Keratinocyte (primary cell): Measurements from ENCODE around the gene PTGES3. TPM values are rescaled to one million over a fixed set of nuclear protein-coding genes. Genes with fewer than 3 reads are reported as not detected.

ENCODE experiments used
- DNase-seq: peaks from one replicate; pipeline ENCODE4 v3.0.0-alpha.2; 2011; ENCODE audit warnings: low read depth, missing footprints, low spot score
- FAIRE-seq: peaks from 2 replicates; lab custom pipeline; 2011; peaks lifted over from hg19 to GRCh38; lab: Jason Lieb, UNC
- H2AFZ ChIP-seq: 2 replicates; pipeline ENCODE4 v1.6.0; 2012; ENCODE audit warnings: low read length, control low read depth, inconsistent platforms; ENCODE audit not compliant: control insufficient read depth
- H3K27ac ChIP-seq: 2 replicates; pipeline ENCODE4 v1.5.1; 2011; ENCODE audit warnings: low read length; ENCODE audit not compliant: control insufficient read depth, insufficient read depth
- H3K27me3 ChIP-seq: 3 replicates; pipeline ENCODE4 v1.6.0; 2011; ENCODE audit warnings: low read length; ENCODE audit not compliant: control insufficient read depth, insufficient read depth; ENCODE audit errors: extremely low read depth
- H3K36me3 ChIP-seq, 2 experiments: 2 replicates in 1 of 2; 3 replicates in 1 of 2; pipeline ENCODE4 v1.5.1; 2011; ENCODE audit warnings: low read length in 2 of 2, mild to moderate bottlenecking in 1 of 2; ENCODE audit not compliant: control insufficient read depth in 2 of 2, insufficient read depth in 2 of 2; ENCODE audit errors: extremely low read depth in 1 of 2
- H3K4me1 ChIP-seq: 3 replicates; pipeline ENCODE4 v1.5.1; 2011; ENCODE audit warnings: low read length; ENCODE audit not compliant: control insufficient read depth, insufficient read depth; ENCODE audit errors: extremely low read depth
- H3K4me2 ChIP-seq: 3 replicates; pipeline ENCODE4 v1.6.0; 2011; ENCODE audit warnings: low read depth, low read length; ENCODE audit not compliant: control insufficient read depth, insufficient read depth; ENCODE audit errors: extremely low read depth
- H3K4me3 ChIP-seq, 3 experiments: fragments of 200-600 bp in 1 of 3; sonication (generic) in 1 of 3; 2 replicates in 2 of 3; 3 replicates in 1 of 3; pipeline ENCODE4 v1.5.1; 2011 to 2016; ENCODE audit warnings: low read length in 3 of 3, mild to moderate bottlenecking in 3 of 3, control low read depth in 2 of 3, inconsistent platforms in 1 of 3, low read depth in 1 of 3, mixed read lengths in 1 of 3, mixed run types in 1 of 3, moderate library complexity in 1 of 3; ENCODE audit not compliant: control insufficient read depth in 2 of 3, insufficient read depth in 2 of 3; ENCODE audit errors: extremely low read depth in 1 of 3
- H3K79me2 ChIP-seq: 2 replicates; pipeline ENCODE4 v1.6.0; 2012; ENCODE audit warnings: low read length; ENCODE audit not compliant: control insufficient read depth, insufficient read depth
- H3K9ac ChIP-seq: 3 replicates; pipeline ENCODE4 v1.6.0; 2011; ENCODE audit warnings: low read length; ENCODE audit not compliant: control insufficient read depth, insufficient read depth; ENCODE audit errors: extremely low read depth
- H3K9me1 ChIP-seq: 3 replicates; pipeline ENCODE4 v1.6.0; 2011; ENCODE audit warnings: low read length; ENCODE audit not compliant: control insufficient read depth, insufficient read depth; ENCODE audit errors: extremely low read depth
- H3K9me3 ChIP-seq: 2 replicates; pipeline ENCODE4 v1.5.1; 2012; ENCODE audit warnings: low read depth, low read length; ENCODE audit not compliant: control insufficient read depth
- H4K20me1 ChIP-seq: 3 replicates; pipeline ENCODE4 v1.6.0; 2011; ENCODE audit warnings: low read length; ENCODE audit not compliant: control insufficient read depth, insufficient read depth; ENCODE audit errors: extremely low read depth
- CTCF ChIP-seq, 3 experiments: IDR thresholded peaks in 1 of 3; conservative IDR thresholded peaks in 1 of 3; optimal IDR thresholded peaks in 1 of 3; 2 replicates in 2 of 3; 3 replicates in 1 of 3; pipeline versions ENCODE3 to v1.5.1; 2011; ENCODE audit warnings: low read length in 3 of 3, mild to moderate bottlenecking in 3 of 3, moderate library complexity in 2 of 3, control low read depth in 1 of 3, inconsistent platforms in 1 of 3; ENCODE audit not compliant: insufficient read depth in 2 of 3; ENCODE audit errors: extremely low read depth in 1 of 3
- EZH2 ChIP-seq: IDR thresholded peaks from one replicate; pipeline ENCODE4 v1.6.1; 2012; ENCODE audit warnings: inconsistent platforms, mild to moderate bottlenecking, low read length, moderate library complexity
- dilution Hi-C: fragments of 300-500 bp; cut with MboI; formaldehyde crosslinking; loops from one replicate; pipeline ENCODE4 v1.7.0; 2020; ENCODE audit warnings: low sequenced_read_pairs; ENCODE audit not compliant: extremely low pct_ligation_motif_present
- polyA plus RNA-seq, 5 experiments: library from polyadenylated mRNA; depleted of rRNA in 3 of 5; stranded (reverse) in 3 of 5; stranded (forward) in 1 of 5; unstranded in 1 of 5; fragments of >200 nt; gene quantifications; 1 replicate in 1 of 5; 2 replicates in 3 of 5; 3 replicates in 1 of 5; pipeline versions ENCODE4 v1.2.1 to v1.2.3, GENCODE V29; 2011 to 2012; ENCODE audit warnings: missing spikeins in 2 of 5, low read depth in 1 of 5, low replicate concordance in 1 of 5

Gene PTGES3
- polyA plus RNA-seq, 1 donor (not counting 4 experiments of a cell fraction or from before 2014, with no cell fraction given) = 136 TPM

GRCh38 chr12:56699020-56699661, 11.1 kb upstream of the PTGES3 start:
- H3K27me3 ChIP-seq = no peaks in the 10 kb centered on the region
- H3K9me3 ChIP-seq = no peaks in the 10 kb centered on the region
- H3K9me1 ChIP-seq = no peaks in the 10 kb centered on the region
- H4K20me1 ChIP-seq = no peaks in the 10 kb centered on the region
- no peaks in the 10 kb centered on the region for H3K79me2 ChIP-seq
- no peak for DNase-seq
- no peaks in the 10 kb centered on the region for H3K4me1 ChIP-seq
- H3K4me3 ChIP-seq = no peak overlapping the region
- TF ChIP-seq CTCF (optimal IDR thresholded peaks at IDR 0.05 in 1 of 3, IDR thresholded peaks at IDR 0.05 in 1 of 3, conservative IDR thresholded peaks at IDR 0.05 in 1 of 3; ENCODE audit: extremely low read depth in 1 of 3, insufficient read depth in 2 of 3, low read length in 3 of 3) = no peak
- TF ChIP-seq EZH2 = no peak
- no peak overlapping the region for H3K27ac ChIP-seq
- no peak overlapping the region for H3K9ac ChIP-seq
- H2AFZ ChIP-seq = no peak overlapping the region
- no peak overlapping the region for H3K4me2 ChIP-seq
- dilution Hi-C loops = no loop called here
- H3K36me3 ChIP-seq = no peaks in the 10 kb centered on the region
- FAIRE-seq = no peak

GRCh38 chr12:56695327-56696101, 7.4 kb upstream of the PTGES3 start:
- TF ChIP-seq CTCF (optimal IDR thresholded peaks at IDR 0.05 in 1 of 3, IDR thresholded peaks at IDR 0.05 in 1 of 3, conservative IDR thresholded peaks at IDR 0.05 in 1 of 3; ENCODE audit: extremely low read depth in 1 of 3, insufficient read depth in 2 of 3, low read length in 3 of 3) (no peak), EZH2 (no peak)
- no peak overlapping the region for H3K4me2 ChIP-seq
- dilution Hi-C loops = no loop called here
- no peak overlapping the region for H3K27ac ChIP-seq
- H3K79me2 ChIP-seq = no peaks in the 10 kb centered on the region
- H3K27me3 ChIP-seq = no peaks in the 10 kb centered on the region
- no peak overlapping the region for H3K4me3 ChIP-seq
- H2AFZ ChIP-seq = no peak overlapping the region
- no peaks in the 10 kb centered on the region for H3K4me1 ChIP-seq
- FAIRE-seq (no peak), DNase-seq (no peak)
- no peaks in the 10 kb centered on the region for H3K36me3 ChIP-seq
- no peaks in the 10 kb centered on the region for H3K9me1 ChIP-seq
- H3K9me3 ChIP-seq = no peaks in the 10 kb centered on the region
- no peak overlapping the region for H3K9ac ChIP-seq
- no peaks in the 10 kb centered on the region for H4K20me1 ChIP-seq
